OCI-LY1 (cell line): ENCODE results near the gene TAF4.

Source experiments
- H2AFZ ChIP-seq: fragments of 200-600 bp; sonication (generic), shearing (Covaris generic); 2 replicates; pipeline ENCODE4 v1.6.0; 2014; ENCODE audit warnings: antibody characterized with exemption, mild to moderate bottlenecking, low read length
- H3F3A ChIP-seq: fragments of 200-600 bp; sonication (generic), shearing (Covaris generic); 2 replicates; pipeline ENCODE4 v1.6.0; 2014; ENCODE audit warnings: mild to moderate bottlenecking, antibody characterized with exemption, low read length, moderate library complexity; ENCODE audit not compliant: insufficient read depth
- H3K27ac ChIP-seq: fragments of 200-600 bp; sonication (generic); 2 replicates; pipeline ENCODE4 v1.5.1; 2014; ENCODE audit warnings: low read length, mixed run types, mild to moderate bottlenecking, low read depth; ENCODE audit not compliant: poor library complexity, severe bottlenecking
- H3K27me3 ChIP-seq: fragments of 200-600 bp; sonication (generic); 2 replicates; pipeline ENCODE4 v1.6.0; 2014; ENCODE audit warnings: antibody characterized with exemption, mild to moderate bottlenecking, low read length, moderate library complexity; ENCODE audit not compliant: insufficient read depth
- H3K36me3 ChIP-seq: fragments of 200-600 bp; sonication (generic); 2 replicates; pipeline ENCODE4 v1.6.1; 2014; ENCODE audit warnings: mild to moderate bottlenecking, antibody characterized with exemption, low read length, moderate library complexity, mixed read lengths; ENCODE audit not compliant: insufficient read depth
- H3K4me1 ChIP-seq: fragments of 200-600 bp; sonication (generic); 2 replicates; pipeline ENCODE4 v1.5.1; 2014; ENCODE audit warnings: mild to moderate bottlenecking, low read length, moderate library complexity; ENCODE audit not compliant: insufficient read depth, severe bottlenecking
- H3K4me2 ChIP-seq: fragments of 200-600 bp; sonication (generic), shearing (Covaris generic); 2 replicates; pipeline ENCODE4 v1.6.1; 2014; ENCODE audit warnings: low read length
- H3K4me3 ChIP-seq: fragments of 200-600 bp; sonication (generic); 2 replicates; pipeline ENCODE4 v1.5.1; 2014; ENCODE audit warnings: low read length, low read depth, mild to moderate bottlenecking, mixed read lengths; ENCODE audit not compliant: poor library complexity, severe bottlenecking
- H3K79me2 ChIP-seq: fragments of 200-600 bp; shearing (Covaris generic); 2 replicates; pipeline ENCODE4 v1.6.1; 2016; ENCODE audit warnings: mixed run types, low read length, mixed read lengths; ENCODE audit not compliant: insufficient read depth
- H3K9ac ChIP-seq: fragments of 200-600 bp; sonication (generic), shearing (Covaris generic); 2 replicates; pipeline ENCODE4 v1.6.1; 2014; ENCODE audit warnings: mild to moderate bottlenecking, low read length, mixed read lengths
- H3K9me2 ChIP-seq: fragments of 200-600 bp; sonication (generic), shearing (Covaris generic); 2 replicates; pipeline ENCODE4 v1.6.1; 2014; ENCODE audit warnings: low read depth, mild to moderate bottlenecking, low read length, mixed read lengths
- H3K9me3 ChIP-seq: fragments of 200-600 bp; shearing (Covaris generic); 2 replicates; pipeline ENCODE4 v1.6.1; 2014; ENCODE audit warnings: low read length, mixed read lengths
- H4K20me1 ChIP-seq: fragments of 200-600 bp; sonication (generic), shearing (Covaris generic); 2 replicates; pipeline ENCODE4 v1.6.0; 2016; ENCODE audit warnings: mild to moderate bottlenecking, low read length; ENCODE audit not compliant: insufficient read depth
- EZH2 ChIP-seq: fragments of 200-600 bp; sonication (generic), shearing (Covaris generic); IDR thresholded peaks from 2 replicates; pipeline ENCODE4 v1.8.0; 2017; ENCODE audit warnings: borderline replicate concordance, mixed run types, mild to moderate bottlenecking, antibody characterized with exemption, low read length, moderate library complexity, mixed read lengths
- TF ChIP-seq, protein P1 (sequence below): fragments of 200-600 bp; sonication (generic), shearing (Covaris generic); IDR thresholded peaks from 2 replicates; pipeline ENCODE4 v1.5.1; 2017; ENCODE audit warnings: mild to moderate bottlenecking, antibody characterized with exemption, low read length, moderate library complexity, mixed read lengths

TAF4 gene

DNA sequence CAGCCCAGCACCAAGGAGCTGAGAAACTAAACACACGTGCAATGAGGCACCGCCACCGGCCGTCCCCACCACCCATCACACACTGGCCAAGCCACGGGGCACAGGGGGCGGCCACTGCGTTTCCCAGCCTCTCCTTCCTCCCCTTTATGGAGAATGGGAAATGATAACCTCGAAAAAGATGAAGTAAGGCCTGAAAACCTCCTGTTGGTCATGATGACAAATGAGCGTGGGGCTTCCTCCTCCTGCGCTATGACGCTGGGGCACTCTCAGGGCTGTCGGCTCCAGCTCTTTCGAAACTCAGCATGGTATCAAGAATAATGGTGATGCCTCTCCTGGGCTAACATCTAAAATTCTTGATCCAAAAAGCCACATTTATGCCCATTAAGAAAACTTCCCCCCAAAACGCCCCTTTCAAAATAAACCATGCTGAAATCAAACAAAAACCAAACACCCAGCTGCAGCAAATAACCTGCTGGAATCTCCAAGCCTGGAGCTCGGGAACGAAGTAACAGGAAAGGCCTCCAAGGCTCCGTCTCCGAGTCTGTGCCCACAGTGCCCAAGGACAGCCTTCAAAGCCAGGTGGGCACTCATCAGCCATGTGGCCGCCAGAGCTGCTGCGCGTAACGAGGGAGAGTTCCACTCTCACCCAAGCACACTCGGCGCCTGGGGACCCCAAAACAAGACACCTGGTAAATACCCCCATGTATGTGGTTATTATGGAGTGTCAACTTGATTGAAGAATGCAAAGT lies 50.0 kb downstream of the TAF4 start:
- Histone ChIP-seq H3K9me3 (no peaks in the 10 kb centered on the region), H3K9ac (no peak overlapping the region), H3K4me2 (no peak overlapping the region), H3K27me3 (no peaks in the 10 kb centered on the region), H3K36me3 (peaks cover 4% of the 10 kb centered on the region; the same call in 1 of the 2 replicates), H3K27ac (no peak overlapping the region), H3K79me2 (peaks cover 4% of the 10 kb centered on the region; the same call in 1 of the 2 replicates), H2AFZ (no peak overlapping the region), H3K9me2 (no peaks in the 10 kb centered on the region), H3K4me3 (no peak overlapping the region), H3F3A (no peaks in the 10 kb centered on the region), H3K4me1 (peaks cover 13% of the 10 kb centered on the region), H4K20me1 (no peaks in the 10 kb centered on the region)
- TF ChIP-seq EZH2 = no peak
- TF ChIP-seq, protein P1, sequence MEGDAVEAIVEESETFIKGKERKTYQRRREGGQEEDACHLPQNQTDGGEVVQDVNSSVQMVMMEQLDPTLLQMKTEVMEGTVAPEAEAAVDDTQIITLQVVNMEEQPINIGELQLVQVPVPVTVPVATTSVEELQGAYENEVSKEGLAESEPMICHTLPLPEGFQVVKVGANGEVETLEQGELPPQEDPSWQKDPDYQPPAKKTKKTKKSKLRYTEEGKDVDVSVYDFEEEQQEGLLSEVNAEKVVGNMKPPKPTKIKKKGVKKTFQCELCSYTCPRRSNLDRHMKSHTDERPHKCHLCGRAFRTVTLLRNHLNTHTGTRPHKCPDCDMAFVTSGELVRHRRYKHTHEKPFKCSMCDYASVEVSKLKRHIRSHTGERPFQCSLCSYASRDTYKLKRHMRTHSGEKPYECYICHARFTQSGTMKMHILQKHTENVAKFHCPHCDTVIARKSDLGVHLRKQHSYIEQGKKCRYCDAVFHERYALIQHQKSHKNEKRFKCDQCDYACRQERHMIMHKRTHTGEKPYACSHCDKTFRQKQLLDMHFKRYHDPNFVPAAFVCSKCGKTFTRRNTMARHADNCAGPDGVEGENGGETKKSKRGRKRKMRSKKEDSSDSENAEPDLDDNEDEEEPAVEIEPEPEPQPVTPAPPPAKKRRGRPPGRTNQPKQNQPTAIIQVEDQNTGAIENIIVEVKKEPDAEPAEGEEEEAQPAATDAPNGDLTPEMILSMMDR = no peak

DNA sequence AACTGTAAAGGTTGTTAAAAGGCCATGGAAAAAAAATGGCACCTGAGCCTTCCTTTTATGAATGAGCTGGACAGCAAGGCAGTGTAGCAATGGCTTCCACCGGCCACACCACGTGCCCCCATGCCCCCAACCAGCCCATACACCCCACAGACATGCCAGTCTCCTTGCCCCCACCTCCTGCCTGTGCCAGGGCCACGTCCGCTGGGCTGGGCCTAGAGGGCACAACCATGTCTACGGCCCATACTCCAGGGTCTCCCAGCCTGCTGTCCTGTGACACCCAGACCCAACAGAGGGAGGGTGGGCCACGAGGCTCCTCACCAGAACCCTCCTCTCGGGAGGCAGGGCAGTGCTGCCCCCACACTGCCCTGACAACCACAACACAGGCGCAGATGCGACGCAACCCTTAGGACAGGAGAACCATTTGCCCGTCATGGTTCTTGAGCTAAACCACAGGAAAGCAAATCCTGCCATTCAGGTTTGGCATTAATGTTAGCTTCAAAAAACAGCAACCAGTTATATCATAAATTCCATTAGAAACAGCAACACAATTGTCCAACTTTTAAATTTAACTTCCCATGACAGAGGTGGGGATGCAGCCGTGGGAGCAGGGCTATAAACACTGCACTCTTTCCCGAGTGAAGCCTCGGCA lies 50.7 kb downstream of the TAF4 start:
- no peak overlapping the region for H2AFZ ChIP-seq
- peaks cover 18% of the 10 kb centered on the region for H3K4me1 ChIP-seq
- no peaks in the 10 kb centered on the region for H3F3A ChIP-seq
- no peak for TF ChIP-seq EZH2
- TF ChIP-seq, protein P1 = no peak
- no peak overlapping the region for H3K4me3 ChIP-seq
- no peaks in the 10 kb centered on the region for H3K9me3 ChIP-seq
- H3K27ac ChIP-seq = no peak overlapping the region
- no peak overlapping the region for H3K4me2 ChIP-seq
- no peak overlapping the region for H3K9ac ChIP-seq
- H3K9me2 ChIP-seq = no peaks in the 10 kb centered on the region
- H4K20me1 ChIP-seq = no peaks in the 10 kb centered on the region
- peaks cover 6% of the 10 kb centered on the region; the same call in 1 of the 2 replicates for H3K36me3 ChIP-seq
- no peaks in the 10 kb centered on the region for H3K79me2 ChIP-seq
- H3K27me3 ChIP-seq = no peaks in the 10 kb centered on the region

DNA sequence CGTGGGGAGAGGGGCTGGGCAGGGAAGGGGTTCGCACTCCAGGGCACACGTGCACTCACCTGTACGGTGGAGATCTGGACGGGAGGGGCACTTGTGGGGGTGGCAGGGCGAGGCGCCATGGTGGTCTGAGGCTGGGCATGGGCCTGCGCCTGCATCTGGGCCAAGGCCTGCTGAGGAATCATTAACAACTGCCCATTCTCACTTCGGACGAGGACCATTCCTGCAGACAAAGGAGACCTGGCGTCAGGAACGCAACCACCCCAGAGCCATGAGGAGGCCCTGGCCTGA lies 51.2 kb downstream of the TAF4 start:
- H3K27me3 ChIP-seq = no peaks in the 10 kb centered on the region

More for the DNA sequence above, 51.2 kb downstream of the TAF4 start:
- H3K79me2 ChIP-seq = no peaks in the 10 kb centered on the region
- H3K36me3 ChIP-seq = peaks cover 12% of the 10 kb centered on the region; the same call in 1 of the 2 replicates
- H3K9ac ChIP-seq = no peak overlapping the region
- no peaks in the 10 kb centered on the region for H4K20me1 ChIP-seq
- TF ChIP-seq, protein P1 = no peak
- TF ChIP-seq EZH2 = no peak
- no peaks in the 10 kb centered on the region for H3F3A ChIP-seq
- H3K27ac ChIP-seq = no peak overlapping the region
- H3K4me1 ChIP-seq = peaks cover 18% of the 10 kb centered on the region
- H3K9me3 ChIP-seq = no peaks in the 10 kb centered on the region
- no peak overlapping the region for H2AFZ ChIP-seq
- H3K4me3 ChIP-seq = no peak overlapping the region
- H3K9me2 ChIP-seq = no peaks in the 10 kb centered on the region
- no peak overlapping the region for H3K4me2 ChIP-seq
